Esophagus squamous epithelium (tissue), 5 donors: ENCODE results near the gene PAXX. TPM values are rescaled to one million over a fixed set of nuclear protein-coding genes. Genes with fewer than 3 reads are reported as not detected.
A peak's percentile ranks its signal among the peaks of the same experiment; 100 is the strongest.

ENCODE experiments used
- DNase-seq: peaks from one replicate; lab custom pipeline; 2025; lab: John Stamatoyannopoulos, UW
- H3K27ac ChIP-seq, 4 donors: fragments of 200-600 bp; sonication (generic); one replicate each; pipeline ENCODE4 v1.5.1; 2016 to 2019; ENCODE audit warnings: mild to moderate bottlenecking in 1 of 4
- H3K27me3 ChIP-seq, 4 donors: fragments of 200-600 bp; sonication (generic); 1 replicate in 3 of 4; 2 replicates in 1 of 4; pipeline versions ENCODE4 v1.5.1 to v1.6.0; 2017 to 2021; ENCODE audit warnings: antibody characterized with exemption in 1 of 4
- H3K36me3 ChIP-seq, 3 donors: fragments of 200-600 bp; sonication (generic); one replicate each; pipeline ENCODE4 v1.5.1; 2016 to 2019
- H3K4me1 ChIP-seq, 3 donors: fragments of 200-600 bp; sonication (generic); one replicate each; pipeline ENCODE4 v1.5.1; 2017 to 2019
- H3K4me3 ChIP-seq, 4 donors: fragments of 200-600 bp; sonication (generic); 1 replicate in 3 of 4; 2 replicates in 1 of 4; pipeline ENCODE4 v1.5.1; 2016 to 2019; ENCODE audit warnings: mild to moderate bottlenecking in 2 of 4, moderate library complexity in 1 of 4
- H3K9me3 ChIP-seq, 3 donors: fragments of 200-600 bp; sonication (generic); one replicate each; pipeline ENCODE4 v1.5.1; 2016 to 2019
- POLR2A ChIP-seq, 4 donors: fragments of 450-650 bp; IDR thresholded peaks; one replicate each; pipeline ENCODE4 v1.6.1; 2017; ENCODE audit warnings: antibody characterized with exemption in 4 of 4, mild to moderate bottlenecking in 4 of 4, moderate library complexity in 3 of 4
- whole genome bisulfite sequencing, 2 donors: methylation state at CpG; one replicate each; pipeline ENCODE4 v1.1.5; 2018; 5-methylcytosine and 5-hydroxymethylcytosine counted together
- intact Hi-C: fragments of 100-400 bp; cut with DNase I; formaldehyde crosslinking; loops from one replicate; pipeline ENCODE4 v1.15.0; 2022
- total RNA-seq, 4 donors: library from RNA; depleted of rRNA; stranded (reverse); fragments of >200 nt; gene quantifications; one replicate each; pipeline ENCODE4 v1.1.0, GENCODE V29; 2016
- TF ChIP-seq, protein P1 (sequence below), 6 experiments: fragments of 450-650 bp in 4 of 6; fragments of 200-600 bp in 2 of 6; sonication (generic) in 2 of 6; IDR thresholded peaks; one replicate each; pipeline ENCODE4 v1.5.1; 2016 to 2019; ENCODE audit warnings: antibody characterized with exemption in 6 of 6, mild to moderate bottlenecking in 4 of 6, moderate library complexity in 4 of 6
- donor health status: DM: yes; HTN: yes; CAD: no.

The PAXX gene
- total RNA-seq, 4 donors from 2014 or later: 18.3 to 56.3 (median 49.6) TPM

GRCh38 chr9:136994888-136995230 lies 2.6 kb downstream of the PAXX start:
- H3K4me3 ChIP-seq: peak overlapping the region; percentile 31 to 75 (median 50)
- no peak for DNase-seq

GRCh38 chr9:136995362-136995761 lies 3.1 kb downstream of the PAXX start:
- TF ChIP-seq POLR2A (IDR thresholded peaks at IDR 0.05): no peak
- TF ChIP-seq, protein P1, sequence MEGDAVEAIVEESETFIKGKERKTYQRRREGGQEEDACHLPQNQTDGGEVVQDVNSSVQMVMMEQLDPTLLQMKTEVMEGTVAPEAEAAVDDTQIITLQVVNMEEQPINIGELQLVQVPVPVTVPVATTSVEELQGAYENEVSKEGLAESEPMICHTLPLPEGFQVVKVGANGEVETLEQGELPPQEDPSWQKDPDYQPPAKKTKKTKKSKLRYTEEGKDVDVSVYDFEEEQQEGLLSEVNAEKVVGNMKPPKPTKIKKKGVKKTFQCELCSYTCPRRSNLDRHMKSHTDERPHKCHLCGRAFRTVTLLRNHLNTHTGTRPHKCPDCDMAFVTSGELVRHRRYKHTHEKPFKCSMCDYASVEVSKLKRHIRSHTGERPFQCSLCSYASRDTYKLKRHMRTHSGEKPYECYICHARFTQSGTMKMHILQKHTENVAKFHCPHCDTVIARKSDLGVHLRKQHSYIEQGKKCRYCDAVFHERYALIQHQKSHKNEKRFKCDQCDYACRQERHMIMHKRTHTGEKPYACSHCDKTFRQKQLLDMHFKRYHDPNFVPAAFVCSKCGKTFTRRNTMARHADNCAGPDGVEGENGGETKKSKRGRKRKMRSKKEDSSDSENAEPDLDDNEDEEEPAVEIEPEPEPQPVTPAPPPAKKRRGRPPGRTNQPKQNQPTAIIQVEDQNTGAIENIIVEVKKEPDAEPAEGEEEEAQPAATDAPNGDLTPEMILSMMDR (IDR thresholded peaks at IDR 0.05): no peak
- Histone ChIP-seq H3K27ac (peak overlapping the region; percentile 66 to 92 (median 80)), H3K4me1 (peaks cover 51 to 88% (median 55%) of the 10 kb centered on the region in 3 donors), H3K9me3 (peaks cover 0 to 4% (median 0%) of the 10 kb centered on the region in 3 donors), H3K4me3 (peak overlapping the region; percentile 31 to 75 (median 50)), H3K27me3 (peaks cover 0 to 29% (median 0%) of the 10 kb centered on the region in 4 donors), H3K36me3 (peaks cover 0 to 16% (median 0%) of the 10 kb centered on the region in 3 donors)
- DNase-seq: no peak
- WGBS, 2 donors: 16 to 40% methylated on average over 5 to 8 of the region's 30 CpGs
- intact Hi-C loops: no loop called here

More at GRCh38 chr9:136994888-136995230, 2.6 kb downstream of the PAXX start:
- intact Hi-C loops: no loop called here
- TF ChIP-seq, protein P1 (IDR thresholded peaks at IDR 0.05): no peak
- no peak for TF ChIP-seq POLR2A (IDR thresholded peaks at IDR 0.05)
- Histone ChIP-seq H3K36me3 (peaks cover 0 to 16% (median 0%) of the 10 kb centered on the region in 3 donors), H3K9me3 (peaks cover 0 to 4% (median 0%) of the 10 kb centered on the region in 3 donors), H3K27me3 (peaks cover 0 to 29% (median 0%) of the 10 kb centered on the region in 4 donors), H3K4me1 (peaks cover 51 to 83% (median 55%) of the 10 kb centered on the region in 3 donors), H3K27ac (peak overlapping the region in 3 of 4 donors; percentile 77 to 92 (median 83))
- WGBS, 2 donors: no CpG with 5 or more reads among the region's 40 CpGs

DNA sequence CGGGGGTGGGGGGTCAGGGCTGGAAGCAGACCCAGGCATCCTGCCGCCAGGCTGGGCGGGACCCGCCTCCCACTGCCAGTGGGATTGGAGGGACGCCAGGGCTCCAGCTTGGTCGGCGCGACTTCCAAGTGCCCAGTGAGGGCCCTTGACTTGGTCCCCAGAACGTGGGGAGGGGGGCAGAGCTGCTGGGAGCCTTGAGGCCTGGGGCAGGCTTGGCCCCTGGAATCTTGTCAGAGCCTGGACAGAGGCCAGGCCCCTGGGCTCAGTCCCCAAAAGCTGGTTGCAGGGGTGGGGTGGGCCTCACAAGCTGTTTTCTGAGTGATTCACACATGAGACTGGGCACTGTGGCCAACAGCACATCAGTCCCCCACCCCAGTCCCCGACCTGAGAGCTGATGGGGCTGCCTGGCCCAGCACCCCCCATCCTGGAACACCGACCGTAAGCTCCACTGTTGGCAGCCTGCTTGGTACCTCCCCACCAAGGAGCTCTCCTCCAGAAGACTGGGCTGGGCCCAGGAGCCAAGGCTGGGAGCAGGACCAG lies 3.6 kb downstream of the PAXX start:
- no peak for TF ChIP-seq POLR2A (IDR thresholded peaks at IDR 0.05)
- TF ChIP-seq, protein P1 (IDR thresholded peaks at IDR 0.05): no peak
- DNase-seq: no peak
- peaks cover 51 to 91% (median 55%) of the 10 kb centered on the region in 3 donors for H3K4me1 ChIP-seq
- H3K36me3 ChIP-seq: peaks cover 0 to 16% (median 0%) of the 10 kb centered on the region in 3 donors
- peaks cover 0 to 29% (median 0%) of the 10 kb centered on the region in 4 donors for H3K27me3 ChIP-seq
- peak overlapping the region; percentile 31 to 75 (median 50) for H3K4me3 ChIP-seq
- WGBS, 2 donors: 8 to 17% methylated on average over 2 to 7 of the region's 12 CpGs
- H3K27ac ChIP-seq: peak overlapping the region; percentile 66 to 92 (median 80)
- intact Hi-C loops: no loop called here
- H3K9me3 ChIP-seq: peaks cover 0 to 2% (median 0%) of the 10 kb centered on the region in 3 donors

DNA sequence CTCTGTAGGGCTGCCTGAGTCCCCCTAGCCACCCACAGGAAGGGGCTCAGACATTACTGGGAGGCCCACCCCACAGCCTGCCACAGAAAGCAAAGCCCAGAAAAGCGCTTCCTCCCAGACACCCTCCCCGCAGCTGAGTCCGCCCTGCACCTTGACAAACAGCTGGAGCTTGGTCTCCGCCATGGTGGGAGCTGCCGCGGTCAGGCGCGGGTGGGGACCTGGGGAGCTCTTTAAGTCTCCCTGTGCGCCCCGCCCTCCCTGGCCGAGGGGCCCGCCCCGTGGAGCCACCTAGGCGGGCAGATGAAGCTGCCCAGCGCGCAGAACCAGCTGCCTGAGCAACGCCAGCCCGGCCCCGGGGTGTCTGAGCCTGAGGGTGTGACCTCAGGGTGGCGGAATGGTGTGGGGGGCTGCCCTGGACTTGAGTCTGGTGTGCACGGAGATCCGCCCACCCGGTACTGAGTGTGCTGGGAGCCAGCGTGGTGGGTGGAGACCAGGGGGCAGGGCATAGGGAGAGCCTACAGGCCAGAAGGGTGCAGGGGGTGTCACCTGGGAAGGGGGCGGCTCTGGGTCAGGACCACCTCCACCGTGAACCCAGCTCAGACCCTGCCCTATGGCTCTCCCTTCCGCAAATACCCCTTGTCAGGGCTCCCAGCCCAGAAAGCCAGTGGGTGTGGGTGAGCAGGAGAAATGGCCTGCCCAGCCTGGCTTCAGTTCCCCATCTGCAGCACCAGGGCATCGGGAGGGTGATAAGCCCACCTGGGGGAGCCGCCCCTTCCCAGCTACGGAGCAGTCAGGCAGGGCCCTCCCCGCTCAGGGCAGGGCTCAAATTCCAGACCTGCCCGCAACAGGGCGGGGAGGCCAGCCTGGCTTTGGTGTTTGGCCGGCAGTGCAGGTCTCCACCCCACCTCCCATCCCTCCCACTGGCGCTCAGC lies 4.4 kb downstream of the PAXX start, which contains the start of gene CLIC3:
TSS of gene CLIC3 (minus strand) at position 208 of the 932 bp plus-strand sequence. CDS start at position 183, 25 bp downstream.
- 15% methylated on average over 3 of the region's 35 CpGs; no CpG with 5 or more reads in 1 of the 2 donors for WGBS, 2 donors
- no peaks in the 10 kb centered on the region for H3K9me3 ChIP-seq
- DNase-seq: no peak
- H3K4me3 ChIP-seq: peak within 1 kb of the TSS; percentile 31 to 75 (median 50)
- peaks cover 0 to 16% (median 0%) of the 10 kb centered on the region in 3 donors for H3K36me3 ChIP-seq
- H3K4me1 ChIP-seq: peaks cover 51 to 87% (median 55%) of the 10 kb centered on the region in 3 donors
- peak in 1 of 4 donors; percentile 26 for TF ChIP-seq POLR2A (IDR thresholded peaks at IDR 0.05)
- TF ChIP-seq, protein P1 (IDR thresholded peaks at IDR 0.05): no peak
- peaks cover 0 to 29% (median 0%) of the 10 kb centered on the region in 4 donors for H3K27me3 ChIP-seq
- intact Hi-C loops: no loop called here
- H3K27ac ChIP-seq: peak within 1 kb of the TSS; percentile 66 to 92 (median 80)
